Measurements from ENCODE around the gene PRAME.

Gene PRAME

GRCh38 chr22:22554587-22555284, 4.3 kb downstream of the PRAME start:
- Histone ChIP-seq H3K27ac (ENCODE audit: extremely low read depth, low read depth, low read length) (no peak overlapping the region), H3K9me3 (ENCODE audit: control insufficient read depth, insufficient read depth, low read depth, low read length) (no peaks in the 10 kb centered on the region), H3K4me1 (ENCODE audit: control insufficient read depth, insufficient read depth, low read length) (no peaks in the 10 kb centered on the region), H3K4me3 (ENCODE audit: low read depth, low read length) (no peak overlapping the region), H3K36me3 (ENCODE audit: control insufficient read depth in 2 of 2, insufficient read depth in 1 of 2, low read length in 2 of 2) (peaks cover 0 to 11% of the 10 kb centered on the region in 2 experiments; a peak in 1 of 3 replicates)
- TF ChIP-seq IKZF3 (tag by site-specific recombination; IDR thresholded peaks at IDR 0.05): no peak
- TF ChIP-seq ZNF175 (tag by site-specific recombination; IDR thresholded peaks at IDR 0.05): no peak
- no peak for TF ChIP-seq AEBP2 (tag by site-specific recombination; IDR thresholded peaks at IDR 0.05; ENCODE audit: borderline replicate concordance)
- TF ChIP-seq ZNF561 (tag by site-specific recombination; IDR thresholded peaks at IDR 0.05; ENCODE audit: borderline replicate concordance): no peak
- TF ChIP-seq ZNF37A (tag by site-specific recombination; IDR thresholded peaks at IDR 0.05): no peak
- TF ChIP-seq WT1 (tag by site-specific recombination; IDR thresholded peaks at IDR 0.05): no peak
- no peak for TF ChIP-seq SP2 (tag by site-specific recombination; IDR thresholded peaks at IDR 0.05)
- no peak for TF ChIP-seq MYNN (tag by site-specific recombination; IDR thresholded peaks at IDR 0.05; ENCODE audit: borderline replicate concordance)
- TF ChIP-seq ZFP69B (tag by site-specific recombination; IDR thresholded peaks at IDR 0.05): no peak
- no peak for TF ChIP-seq ZNF560 (tag by site-specific recombination; IDR thresholded peaks at IDR 0.05; ENCODE audit: borderline replicate concordance)
- no peak for TF ChIP-seq ZNF239 (tag by site-specific recombination; IDR thresholded peaks at IDR 0.05)
- no peak for TF ChIP-seq ZNF792 (tag by site-specific recombination; IDR thresholded peaks at IDR 0.05)
- no peak for TF ChIP-seq BCL11B (tag by site-specific recombination; IDR thresholded peaks at IDR 0.05; ENCODE audit: low read depth)
- no peak for TF ChIP-seq ZSCAN30 (tag by site-specific recombination; IDR thresholded peaks at IDR 0.05)
- no peak for TF ChIP-seq ZNF837 (tag by site-specific recombination; IDR thresholded peaks at IDR 0.05)
- TF ChIP-seq ZNF544 (tag by site-specific recombination; IDR thresholded peaks at IDR 0.05): no peak
- no peak for TF ChIP-seq GLI2 (tag by site-specific recombination; IDR thresholded peaks at IDR 0.05; ENCODE audit: borderline replicate concordance, low read depth)
- TF ChIP-seq ZNF433 (tag by site-specific recombination; IDR thresholded peaks at IDR 0.05; ENCODE audit: low read depth): no peak
- TF ChIP-seq EGR2 (tag by site-specific recombination; IDR thresholded peaks at IDR 0.05; ENCODE audit: low read depth): no peak
- ChIA-PET POLR2A (interaction anchor here (1.6 kb wide), 1 partner anchor 46 kb away, joined by 3 read pairs; no protein-coding TSS in a partner anchor), CTCF (interaction anchor here (0.6 to 1.6 kb wide), 12 partner anchors 10 to 354 kb away, joined by 3 to 8 read pairs (median 4); no protein-coding TSS in a partner anchor)

- no peak overlapping the region for H3K27ac ChIP-seq (ENCODE audit: extremely low read depth, low read depth, low read length)
- POLR2A ChIA-PET: interaction anchor here (1.6 kb wide), 1 partner anchor 45 kb away, joined by 3 read pairs; no protein-coding TSS in a partner anchor
- no peak overlapping the region for H3K4me3 ChIP-seq (ENCODE audit: low read depth, low read length)
- H3K4me1 ChIP-seq (ENCODE audit: control insufficient read depth, insufficient read depth, low read length): no peaks in the 10 kb centered on the region
- CTCF ChIA-PET: interaction anchor here (0.6 to 1.6 kb wide), 10 partner anchors 9 to 353 kb away, joined by 3 to 8 read pairs (median 4); no protein-coding TSS in a partner anchor
- peaks cover 0 to 19% of the 10 kb centered on the region in 2 experiments; a peak in 1 of 3 replicates for H3K36me3 ChIP-seq (ENCODE audit: control insufficient read depth in 2 of 2, insufficient read depth in 1 of 2, low read length in 2 of 2)
- no peaks in the 10 kb centered on the region for H3K9me3 ChIP-seq (ENCODE audit: control insufficient read depth, insufficient read depth, low read depth, low read length)
- TF ChIP-seq ZNF792 (tag by site-specific recombination; IDR thresholded peaks at IDR 0.05) (no peak), ZNF571 (tag by site-specific recombination; IDR thresholded peaks at IDR 0.05) (no peak), ZNF280C (tag by site-specific recombination; IDR thresholded peaks at IDR 0.05) (no peak), ZSCAN16 (tag by site-specific recombination; IDR thresholded peaks at IDR 0.05) (no peak), ZNF184 (tag by site-specific recombination; IDR thresholded peaks at IDR 0.05) (no peak), ZNF26 (tag by site-specific recombination; IDR thresholded peaks at IDR 0.05) (no peak), ZNF596 (tag by site-specific recombination; IDR thresholded peaks at IDR 0.05) (no peak), ZSCAN5A (tag by site-specific recombination; IDR thresholded peaks at IDR 0.05) (no peak), ZNF791 (tag by site-specific recombination; IDR thresholded peaks at IDR 0.05) (no peak)
These were observed 5.1 kb downstream of the PRAME start for GRCh38 chr22:22553735-22554586.
